GM06990 (cell line): ENCODE data around the gene KANK4.

ENCODE experiments used
- DNase-seq: peaks from one replicate; pipeline ENCODE4 v3.0.0-alpha.2; 2011; ENCODE audit not compliant: insufficient read length; ENCODE audit errors: extremely low read depth
- H3K27me3 ChIP-seq: replicated peaks from 2 replicates; pipeline ENCODE4 v1.6.0; 2011; ENCODE audit warnings: low read length; ENCODE audit not compliant: control insufficient read depth, insufficient read depth
- H3K36me3 ChIP-seq: 2 replicates; pipeline ENCODE4 v1.5.1; 2011; ENCODE audit warnings: low read length; ENCODE audit not compliant: control insufficient read depth, insufficient read depth
- H3K4me3 ChIP-seq: replicated peaks from 2 replicates; pipeline ENCODE4 v1.5.1; 2011; ENCODE audit warnings: low read depth, mild to moderate bottlenecking, control low read depth, low read length
- TF ChIP-seq, protein P1 (sequence below): IDR thresholded peaks from 2 replicates; pipeline ENCODE4 v1.5.1; 2011; ENCODE audit warnings: low read length, control low read depth, mild to moderate bottlenecking, inconsistent platforms; ENCODE audit not compliant: insufficient read depth, poor library complexity, severe bottlenecking

Gene KANK4

DNA sequence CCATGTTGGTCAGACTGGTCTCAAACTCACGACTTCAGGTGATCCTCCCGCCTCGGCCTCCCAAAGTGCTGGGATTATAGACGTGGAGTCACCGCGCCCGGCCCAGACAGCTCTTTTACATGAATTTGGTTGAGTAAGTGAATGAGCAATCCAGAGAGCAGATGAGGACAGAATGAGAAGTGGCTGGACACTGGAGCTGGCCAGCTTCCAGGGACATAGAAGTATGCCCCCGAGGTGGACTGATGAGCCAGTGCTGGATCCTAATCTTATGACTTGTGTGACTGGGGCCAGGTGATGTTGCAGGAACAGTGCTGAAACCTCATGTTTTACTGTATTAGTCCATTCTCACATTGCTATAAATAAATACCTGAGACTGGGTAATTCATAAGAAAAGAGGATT is 35.9 kb upstream of the KANK4 start:
- Histone ChIP-seq H3K27me3 (no peaks in the 10 kb centered on the region), H3K4me3 (no peak overlapping the region), H3K36me3 (no peaks in the 10 kb centered on the region)
- TF ChIP-seq, protein P1, sequence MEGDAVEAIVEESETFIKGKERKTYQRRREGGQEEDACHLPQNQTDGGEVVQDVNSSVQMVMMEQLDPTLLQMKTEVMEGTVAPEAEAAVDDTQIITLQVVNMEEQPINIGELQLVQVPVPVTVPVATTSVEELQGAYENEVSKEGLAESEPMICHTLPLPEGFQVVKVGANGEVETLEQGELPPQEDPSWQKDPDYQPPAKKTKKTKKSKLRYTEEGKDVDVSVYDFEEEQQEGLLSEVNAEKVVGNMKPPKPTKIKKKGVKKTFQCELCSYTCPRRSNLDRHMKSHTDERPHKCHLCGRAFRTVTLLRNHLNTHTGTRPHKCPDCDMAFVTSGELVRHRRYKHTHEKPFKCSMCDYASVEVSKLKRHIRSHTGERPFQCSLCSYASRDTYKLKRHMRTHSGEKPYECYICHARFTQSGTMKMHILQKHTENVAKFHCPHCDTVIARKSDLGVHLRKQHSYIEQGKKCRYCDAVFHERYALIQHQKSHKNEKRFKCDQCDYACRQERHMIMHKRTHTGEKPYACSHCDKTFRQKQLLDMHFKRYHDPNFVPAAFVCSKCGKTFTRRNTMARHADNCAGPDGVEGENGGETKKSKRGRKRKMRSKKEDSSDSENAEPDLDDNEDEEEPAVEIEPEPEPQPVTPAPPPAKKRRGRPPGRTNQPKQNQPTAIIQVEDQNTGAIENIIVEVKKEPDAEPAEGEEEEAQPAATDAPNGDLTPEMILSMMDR, result no peak
- DNase-seq, result no peak

DNA sequence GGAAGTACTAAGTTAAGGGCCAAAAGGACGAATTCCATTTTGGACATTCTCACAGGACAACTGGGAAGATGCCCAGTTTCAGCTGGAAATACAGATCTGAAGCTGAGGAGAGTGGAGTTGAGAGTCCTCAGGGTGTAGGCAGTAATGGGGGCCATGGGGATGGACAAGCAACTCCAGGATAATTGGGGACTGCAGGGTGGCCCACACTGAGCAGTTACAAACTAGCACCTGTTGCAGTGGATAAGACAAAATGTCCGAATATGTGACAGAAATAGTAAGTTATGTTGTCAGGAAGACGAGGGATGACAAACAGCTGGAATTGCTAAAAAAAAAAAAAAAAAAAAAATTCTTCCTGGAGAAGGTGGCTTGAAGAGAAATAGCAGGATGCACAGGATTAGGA is 34.6 kb upstream of the KANK4 start:
- TF ChIP-seq, protein P1, result no peak
- Histone ChIP-seq H3K36me3 (no peaks in the 10 kb centered on the region), H3K4me3 (no peak overlapping the region), H3K27me3 (no peaks in the 10 kb centered on the region)
- DNase-seq, result no peak

DNA sequence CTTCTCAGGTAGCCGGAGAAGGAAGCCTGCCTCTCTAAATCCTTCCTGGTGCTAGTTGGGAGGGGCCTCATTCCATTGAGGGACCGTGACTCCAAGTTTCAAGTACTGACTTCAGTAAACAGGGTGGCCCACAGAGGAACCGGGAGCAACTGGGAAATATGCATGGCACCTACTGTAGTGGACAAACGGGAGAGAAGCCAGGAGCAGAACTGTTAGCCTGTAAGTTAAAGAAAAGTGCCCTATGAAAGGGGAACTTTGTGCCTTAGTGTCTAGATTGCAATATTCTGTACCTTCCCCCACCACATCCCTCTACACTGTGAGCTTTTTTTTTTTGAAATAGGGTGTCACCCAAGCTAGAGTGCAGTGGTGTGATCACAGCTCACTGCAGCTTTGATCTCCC is 33.2 kb upstream of the KANK4 start:
- DNase-seq, result no peak

DNA sequence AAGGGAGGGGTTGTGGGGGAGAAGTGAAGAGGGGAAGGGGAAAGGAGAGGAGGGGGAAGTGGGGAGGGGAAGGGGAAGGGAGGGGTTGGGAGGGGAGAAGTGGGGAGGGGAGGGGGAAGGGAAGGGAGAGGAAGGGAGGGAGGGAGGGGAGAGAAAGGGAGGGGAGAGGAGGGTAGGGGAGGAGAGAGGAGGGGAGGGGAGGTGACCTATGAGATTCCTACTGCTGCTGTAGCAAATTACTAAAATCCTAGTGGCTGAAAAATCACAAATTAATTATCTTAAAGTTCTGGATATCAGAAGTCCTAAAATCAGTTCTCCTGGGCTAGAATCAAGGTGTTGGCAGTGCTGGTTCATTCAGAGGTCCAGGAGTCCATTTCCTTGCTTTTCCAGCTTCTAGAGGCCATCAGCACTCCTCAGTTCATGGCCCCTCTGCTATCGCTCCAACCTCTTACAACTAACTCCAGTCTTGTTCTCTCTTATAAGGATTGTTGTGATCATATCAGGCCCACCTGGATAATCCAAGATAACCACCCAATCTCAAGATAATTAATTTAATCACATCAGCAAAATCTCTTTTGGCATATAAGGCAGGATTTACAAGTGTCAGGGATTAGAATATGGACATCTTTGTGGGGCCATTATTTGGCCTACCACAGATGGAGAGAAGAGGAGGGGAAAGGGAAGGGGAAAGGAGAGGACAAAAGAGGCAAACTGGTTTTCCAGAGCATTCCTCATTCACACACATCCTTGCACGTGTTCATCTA is 30.4 kb upstream of the KANK4 start:
- no peak for DNase-seq
- TF ChIP-seq, protein P1, result no peak
- H3K4me3 ChIP-seq, result no peak overlapping the region
- no peaks in the 10 kb centered on the region for H3K27me3 ChIP-seq
- no peaks in the 10 kb centered on the region for H3K36me3 ChIP-seq

More for the DNA sequence above, 33.2 kb upstream of the KANK4 start:
- Histone ChIP-seq H3K36me3 (no peaks in the 10 kb centered on the region), H3K4me3 (no peak overlapping the region), H3K27me3 (no peaks in the 10 kb centered on the region)
- TF ChIP-seq, protein P1, result no peak

DNA sequence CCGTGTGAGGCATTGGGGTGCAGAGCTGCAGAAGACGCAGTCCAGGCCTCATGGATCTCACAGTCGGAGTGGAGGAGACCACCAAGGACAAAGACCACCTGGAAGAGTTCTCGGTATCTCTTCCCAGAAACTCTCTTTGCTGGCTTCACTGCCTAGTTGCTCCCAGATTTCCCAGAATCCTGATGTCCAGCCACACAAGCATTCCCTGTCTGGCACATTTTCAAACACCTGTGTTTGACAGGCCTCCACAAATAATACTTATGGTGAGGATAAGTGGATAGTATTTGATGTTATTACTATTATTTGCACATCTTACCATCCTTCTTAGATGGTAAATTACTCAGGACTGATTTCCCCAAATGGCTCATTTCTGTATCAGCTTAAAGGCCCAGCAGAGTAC is 27.7 kb upstream of the KANK4 start:
- no peak overlapping the region for H3K4me3 ChIP-seq
- no peak for DNase-seq
- TF ChIP-seq, protein P1, result no peak
- no peaks in the 10 kb centered on the region for H3K27me3 ChIP-seq
- no peaks in the 10 kb centered on the region for H3K36me3 ChIP-seq
